OCI-LY7 (cell line): ENCODE measurements around the gene CD46. TPM values are rescaled to one million over a fixed set of nuclear protein-coding genes. Genes with fewer than 3 reads are reported as not detected.

ENCODE experiments used
- BruUV-seq: library from RNA; stranded (reverse); fragments of 400-500 nt; replicated peaks from 2 replicates; lab custom pipeline; 2021; lab: Mats Ljungman, UMichigan
- CTCF ChIA-PET: fragments of 300-600 bp; sonication (Branson Sonifier 250); formaldehyde crosslinking; loops from one replicate; lab custom pipeline; 2022; ENCODE audit warnings: antibody characterized with exemption; ENCODE audit not compliant: unreplicated experiment; lab: Charles Lee
- POLR2A ChIA-PET: fragments of 300-600 bp; sonication (Branson Sonifier 250); formaldehyde crosslinking; loops from one replicate; lab custom pipeline; 2022; ENCODE audit warnings: antibody characterized with exemption; lab: Charles Lee
- DNase-seq: peaks from one replicate; pipeline ENCODE4 v3.0.0-alpha.2; 2015; ENCODE audit warnings: low spot score
- H2AFZ ChIP-seq: fragments of 200-600 bp; sonication (generic), shearing (Covaris generic); 2 replicates; pipeline ENCODE4 v1.6.1; 2014; ENCODE audit warnings: mild to moderate bottlenecking, antibody characterized with exemption, low read length, moderate library complexity
- H3K27ac ChIP-seq: fragments of 200-600 bp; sonication (generic); 2 replicates; pipeline ENCODE4 v1.5.1; 2014; ENCODE audit warnings: mixed run types, low read depth, mild to moderate bottlenecking, moderate library complexity, low read length, inconsistent platforms; ENCODE audit not compliant: poor library complexity, severe bottlenecking
- H3K36me3 ChIP-seq: fragments of 200-600 bp; sonication (generic); 2 replicates; pipeline ENCODE4 v1.6.1; 2014; ENCODE audit warnings: mild to moderate bottlenecking, antibody characterized with exemption, low read length, moderate library complexity, mixed read lengths; ENCODE audit not compliant: insufficient read depth
- H3K4me1 ChIP-seq: fragments of 200-600 bp; sonication (generic); 2 replicates; pipeline ENCODE4 v1.5.1; 2014; ENCODE audit warnings: mild to moderate bottlenecking, low read length; ENCODE audit not compliant: insufficient read depth, poor library complexity, severe bottlenecking
- H3K4me2 ChIP-seq: fragments of 200-600 bp; sonication (generic); 2 replicates; pipeline ENCODE4 v1.6.1; 2014; ENCODE audit warnings: mild to moderate bottlenecking, low read length
- H3K4me3 ChIP-seq: fragments of 200-600 bp; sonication (generic); 2 replicates; pipeline ENCODE4 v1.5.1; 2014; ENCODE audit warnings: mild to moderate bottlenecking, low read depth, low read length; ENCODE audit not compliant: poor library complexity, severe bottlenecking
- H3K79me2 ChIP-seq: fragments of 200-600 bp; sonication (generic); 2 replicates; pipeline ENCODE4 v1.6.1; 2016; ENCODE audit warnings: low read depth, mild to moderate bottlenecking, low read length, moderate library complexity, mixed read lengths; ENCODE audit not compliant: insufficient read depth
- H3K9me2 ChIP-seq: fragments of 200-600 bp; sonication (generic); 2 replicates; pipeline ENCODE4 v1.6.1; 2016; ENCODE audit warnings: mild to moderate bottlenecking, low read length, mixed read lengths; ENCODE audit not compliant: insufficient read depth
- H3K9me3 ChIP-seq: fragments of 200-600 bp; sonication (generic); 2 replicates; pipeline ENCODE4 v1.6.1; 2014; ENCODE audit warnings: mild to moderate bottlenecking, mixed run types, low read length, mixed read lengths
- H4K20me1 ChIP-seq: fragments of 200-600 bp; sonication (generic); 2 replicates; pipeline ENCODE4 v1.6.1; 2014; ENCODE audit warnings: mild to moderate bottlenecking, antibody characterized with exemption, low read length, moderate library complexity, mixed read lengths; ENCODE audit not compliant: insufficient read depth
- EZH2phosphoT487 ChIP-seq: fragments of 200-600 bp; sonication (generic); IDR thresholded peaks from 2 replicates; pipeline ENCODE4 v1.6.1; 2018; ENCODE audit warnings: low read depth, borderline replicate concordance, mild to moderate bottlenecking, mixed run types, antibody characterized with exemption, low read length, moderate library complexity, mixed read lengths
- intact Hi-C: fragments of 100-400 bp; cut with micrococcal nuclease; formaldehyde crosslinking; loops from one replicate; pipeline ENCODE4 v1.10.0; 2022; ENCODE audit not compliant: unreplicated experiment
- total RNA-seq, 2 experiments: library from RNA; depleted of rRNA in 1 of 2; stranded (reverse); fragments of >200 nt in 1 of 2; shearing (Covaris generic) in 1 of 2; gene quantifications; 2 replicates each; pipeline ENCODE4 v1.2.3, GENCODE V29; 2014 to 2022
- TF ChIP-seq, protein P1 (sequence below): fragments of 200-600 bp; sonication (generic); conservative IDR thresholded peaks from 2 replicates; pipeline ENCODE4 v1.5.1; 2014; ENCODE audit warnings: mild to moderate bottlenecking, antibody characterized with exemption, low read length, moderate library complexity, mixed read lengths

The CD46 gene
- total RNA-seq, 2 experiments from 2014 or later = 83.2 to 83.8 TPM

DNA sequence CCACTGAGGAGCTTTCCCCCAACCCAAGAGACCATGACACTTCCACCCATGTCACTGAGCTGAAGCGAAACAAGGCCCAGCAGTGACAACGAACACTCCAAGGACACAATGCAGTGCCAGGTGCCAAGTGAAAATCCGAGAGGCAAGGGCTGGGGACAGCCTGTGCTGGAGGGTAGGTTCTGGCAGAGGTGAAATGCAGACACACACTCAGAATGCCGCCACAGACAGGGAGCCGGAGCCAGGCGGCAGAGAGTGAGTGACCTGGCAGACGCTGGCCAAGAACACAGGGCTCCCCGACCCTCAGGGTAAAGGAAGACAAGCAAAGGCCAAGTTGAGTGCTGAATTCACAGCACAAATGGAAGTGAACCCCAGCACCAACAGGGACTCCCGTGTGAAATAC is 78.9 kb downstream of the CD46 start:
- Histone ChIP-seq H3K36me3 (no peaks in the 10 kb centered on the region), H4K20me1 (0 out of 2 replicates have a peak, but pooled peaks cover 4% of the 10 kb centered on the region), H3K4me1 (peaks cover 25% of the 10 kb centered on the region), H3K4me2 (no peak overlapping the region), H3K27ac (no peak overlapping the region), H3K9me3 (no peaks in the 10 kb centered on the region), H2AFZ (no peak overlapping the region), H3K79me2 (no peaks in the 10 kb centered on the region), H3K9me2 (no peaks in the 10 kb centered on the region), H3K4me3 (no peak overlapping the region)
- intact Hi-C loops = no loop called here
- BruUV-seq = no TSS peak
- CTCF ChIA-PET = interaction anchor here (1.2 kb wide), 1 partner anchor 26 kb away, joined by 3 read pairs; no protein-coding TSS in a partner anchor
- no peak for DNase-seq
- TF ChIP-seq EZH2phosphoT487 = no peak
- TF ChIP-seq, protein P1, sequence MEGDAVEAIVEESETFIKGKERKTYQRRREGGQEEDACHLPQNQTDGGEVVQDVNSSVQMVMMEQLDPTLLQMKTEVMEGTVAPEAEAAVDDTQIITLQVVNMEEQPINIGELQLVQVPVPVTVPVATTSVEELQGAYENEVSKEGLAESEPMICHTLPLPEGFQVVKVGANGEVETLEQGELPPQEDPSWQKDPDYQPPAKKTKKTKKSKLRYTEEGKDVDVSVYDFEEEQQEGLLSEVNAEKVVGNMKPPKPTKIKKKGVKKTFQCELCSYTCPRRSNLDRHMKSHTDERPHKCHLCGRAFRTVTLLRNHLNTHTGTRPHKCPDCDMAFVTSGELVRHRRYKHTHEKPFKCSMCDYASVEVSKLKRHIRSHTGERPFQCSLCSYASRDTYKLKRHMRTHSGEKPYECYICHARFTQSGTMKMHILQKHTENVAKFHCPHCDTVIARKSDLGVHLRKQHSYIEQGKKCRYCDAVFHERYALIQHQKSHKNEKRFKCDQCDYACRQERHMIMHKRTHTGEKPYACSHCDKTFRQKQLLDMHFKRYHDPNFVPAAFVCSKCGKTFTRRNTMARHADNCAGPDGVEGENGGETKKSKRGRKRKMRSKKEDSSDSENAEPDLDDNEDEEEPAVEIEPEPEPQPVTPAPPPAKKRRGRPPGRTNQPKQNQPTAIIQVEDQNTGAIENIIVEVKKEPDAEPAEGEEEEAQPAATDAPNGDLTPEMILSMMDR = no peak
- POLR2A ChIA-PET = interaction anchor here (1.3 kb wide), 1 partner anchor 10 kb away, joined by 6 read pairs; no protein-coding TSS in a partner anchor

DNA sequence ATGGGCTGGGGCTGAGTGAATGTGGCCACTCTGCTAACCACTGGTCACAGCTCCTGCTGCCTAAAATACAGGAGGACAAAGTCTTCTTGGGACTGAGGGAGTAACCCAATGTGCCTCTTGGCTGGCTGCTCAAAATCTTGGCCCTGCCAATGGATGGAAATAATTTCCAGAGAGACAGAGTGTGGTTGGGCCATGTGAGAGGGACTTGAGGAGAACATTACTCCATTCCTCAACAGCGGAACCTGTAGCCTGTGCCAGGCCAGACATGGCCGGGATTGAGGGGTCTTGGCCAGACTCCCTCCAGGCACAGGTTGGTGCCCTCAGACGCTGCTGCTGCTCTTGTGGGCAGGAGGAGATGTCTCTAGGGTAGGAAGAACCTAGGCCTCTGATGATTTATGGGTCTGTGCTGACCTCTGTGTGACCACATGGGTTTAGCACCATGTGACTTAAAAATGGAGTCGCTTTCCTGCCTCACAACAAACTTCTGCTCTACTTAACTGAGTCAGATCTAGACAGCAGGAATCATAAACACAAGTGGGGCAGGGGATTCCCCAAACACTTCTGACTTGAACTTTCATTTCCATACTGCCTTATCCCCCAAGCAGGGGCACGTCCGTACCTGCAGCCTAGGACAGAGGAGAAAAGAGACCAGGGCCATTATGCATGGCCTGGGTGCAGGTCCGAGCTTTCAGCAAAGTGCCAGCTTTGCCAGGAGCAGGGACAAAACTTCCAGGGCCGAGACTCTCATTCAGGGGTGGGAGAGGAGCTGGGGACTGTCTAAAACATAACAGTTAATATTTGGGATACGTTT is 79.9 kb downstream of the CD46 start:
- H3K9me3 ChIP-seq = no peaks in the 10 kb centered on the region
- ChIA-PET POLR2A (interaction anchor here (0.7 to 1.3 kb wide), 4 partner anchors 9 to 49 kb away, joined by 3 to 6 read pairs (median 6); no protein-coding TSS in a partner anchor), CTCF (interaction anchor here (1.2 kb wide), 1 partner anchor 9 kb away, joined by 4 read pairs; no protein-coding TSS in a partner anchor)
- H3K79me2 ChIP-seq = no peaks in the 10 kb centered on the region
- intact Hi-C loops = no loop called here
- no peak overlapping the region for H3K4me2 ChIP-seq
- 0 out of 2 replicates have a peak, but pooled peaks cover 4% of the 10 kb centered on the region for H4K20me1 ChIP-seq
- no peak for DNase-seq
- no TSS peak for BruUV-seq
- peaks cover 15% of the 10 kb centered on the region for H3K4me1 ChIP-seq
- H3K9me2 ChIP-seq = no peaks in the 10 kb centered on the region
- no peak overlapping the region for H2AFZ ChIP-seq
- no peak overlapping the region for H3K4me3 ChIP-seq
- no peaks in the 10 kb centered on the region for H3K36me3 ChIP-seq
- no peak overlapping the region for H3K27ac ChIP-seq
- TF ChIP-seq EZH2phosphoT487 = no peak
- TF ChIP-seq, protein P1 = no peak
